HepG2 (cell line): Measurements from ENCODE around the gene MYH9. TPM values are rescaled to one million over a fixed set of nuclear protein-coding genes. Genes with fewer than 3 reads are reported as not detected.
A peak's percentile ranks its signal among the peaks of the same experiment; 100 is the strongest.

ENCODE experiments used
- ATAC-seq: fragments of 200-7000 bp; cut with Tn5 transposase; 3 replicates; pipeline ENCODE4 v1.9.1; 2020; ENCODE audit warnings: mild to moderate bottlenecking, moderate library complexity
- BruUV-seq: library from RNA; stranded (reverse); fragments of 400-500 nt; replicated peaks from 2 replicates; lab custom pipeline; 2021; lab: Mats Ljungman, UMichigan
- CTCF ChIA-PET: fragments of 300-600 bp; formaldehyde crosslinking; extraction: SDS; loops from one replicate; lab custom pipeline; 2021; ENCODE audit warnings: low total read pairs, inconsistent platforms, low intra/inter-chr PET ratio; lab: Yijun Ruan, JAX
- POLR2A ChIA-PET: fragments of 350-600 bp; sonication (Branson Sonifier 250); formaldehyde crosslinking; loops from one replicate; lab custom pipeline; 2020; ENCODE audit warnings: antibody characterized with exemption, inconsistent platforms; lab: Yijun Ruan, JAX
- DNase-seq: peaks from one replicate; pipeline ENCODE4 v3.0.0-alpha.2; 2015; ENCODE audit warnings: low spot score
- FAIRE-seq: peaks from 3 replicates; lab custom pipeline; 2011; peaks lifted over from hg19 to GRCh38; lab: Jason Lieb, UNC
- H2AFZ ChIP-seq: one replicate; pipeline ENCODE4 v1.6.1; 2011; ENCODE audit warnings: low read length, inconsistent platforms
- H3K27ac ChIP-seq: fragments of 300-600 bp; 3 replicates; pipeline ENCODE4 v1.8.0; 2011; ENCODE audit warnings: mixed run types, mild to moderate bottlenecking, mixed read lengths, low read length, inconsistent platforms; ENCODE audit not compliant: insufficient read depth; ENCODE audit errors: extremely low read length
- H3K27me3 ChIP-seq, 2 experiments: fragments of 200-600 bp in 1 of 2; 2 replicates in 1 of 2; 3 replicates in 1 of 2; pipeline versions ENCODE4 v1.6.0 to v1.8.0; 2011; ENCODE audit warnings: low read length in 2 of 2, mild to moderate bottlenecking in 2 of 2, moderate library complexity in 2 of 2, inconsistent platforms in 1 of 2; ENCODE audit not compliant: insufficient read depth in 2 of 2, control insufficient read depth in 1 of 2
- H3K36me3 ChIP-seq, 2 experiments: fragments of 200-600 bp in 1 of 2; replicated peaks in 1 of 2; 2 replicates in 1 of 2; 3 replicates in 1 of 2; pipeline versions ENCODE4 v1.5.1 to v1.8.0; 2011; ENCODE audit warnings: low read length in 2 of 2, inconsistent platforms in 1 of 2; ENCODE audit not compliant: insufficient read depth in 2 of 2, control insufficient read depth in 1 of 2
- H3K4me1 ChIP-seq: 2 replicates; pipeline ENCODE4 v1.5.1; 2012; ENCODE audit warnings: low read length, inconsistent platforms; ENCODE audit not compliant: insufficient read depth
- H3K4me2 ChIP-seq: 2 replicates; pipeline ENCODE4 v1.6.0; 2011; ENCODE audit warnings: low read depth, low read length, inconsistent platforms
- H3K4me3 ChIP-seq, 3 experiments: fragments of 200-600 bp in 1 of 3; sonication (generic), shearing (Covaris generic) in 1 of 3; replicated peaks in 1 of 3; 2 replicates each; pipeline ENCODE4 v1.5.1; 2011 to 2016; ENCODE audit warnings: low read length in 3 of 3, inconsistent platforms in 2 of 3, low read depth in 2 of 3, mild to moderate bottlenecking in 2 of 3, control low read depth in 1 of 3, mixed read lengths in 1 of 3; ENCODE audit not compliant: insufficient read depth in 1 of 3
- H3K79me2 ChIP-seq: one replicate; pipeline ENCODE4 v1.6.1; 2011; ENCODE audit warnings: low read length, inconsistent platforms; ENCODE audit not compliant: insufficient read depth
- H3K9ac ChIP-seq: 2 replicates; pipeline ENCODE4 v1.6.0; 2011; ENCODE audit warnings: mild to moderate bottlenecking, low read depth, low read length, inconsistent platforms; ENCODE audit not compliant: insufficient read depth
- H3K9me3 ChIP-seq: 2 replicates; pipeline ENCODE4 v1.5.1; 2012; ENCODE audit warnings: mild to moderate bottlenecking, low read length
- H4K20me1 ChIP-seq: 2 replicates; pipeline ENCODE4 v1.6.0; 2011; ENCODE audit warnings: inconsistent platforms, mild to moderate bottlenecking, low read length, moderate library complexity; ENCODE audit not compliant: insufficient read depth
- ARID2 ChIP-seq: sonication (generic); formaldehyde crosslinking; IDR thresholded peaks from 2 replicates; pipeline ENCODE4 v1.8.1; 2022; ENCODE audit warnings: mild to moderate bottlenecking, missing genetic modification reagents, borderline replicate concordance
- DPF2 ChIP-seq: sonication (generic); formaldehyde crosslinking; IDR thresholded peaks from 2 replicates; pipeline ENCODE4 v1.4.0; 2020; ENCODE audit warnings: mild to moderate bottlenecking, low read depth, missing genetic modification reagents, borderline replicate concordance
- GPN1 ChIP-seq: sonication (generic); formaldehyde crosslinking; IDR thresholded peaks from 2 replicates; pipeline ENCODE4 v1.5.1; 2020; ENCODE audit warnings: missing genetic modification reagents, borderline replicate concordance
- NR2F1 ChIP-seq, 2 experiments: fragments of 450-650 bp in 1 of 2; formaldehyde crosslinking in 1 of 2; IDR thresholded peaks; 2 replicates each; pipeline versions ENCODE4 v1.5.0 to v1.6.1; 2016 to 2020; ENCODE audit warnings: mild to moderate bottlenecking in 1 of 2, missing compliant biosample characterization in 1 of 2, missing genetic modification reagents in 1 of 2, moderate library complexity in 1 of 2
- SMC3 ChIP-seq: IDR thresholded peaks from 2 replicates; pipeline ENCODE4 v1.6.1; 2011; ENCODE audit warnings: low read length, improper control_type of control experiment
- STAT5B ChIP-seq: sonication (generic); formaldehyde crosslinking; IDR thresholded peaks from 2 replicates; pipeline ENCODE4 v1.4.0; 2020; ENCODE audit warnings: missing genetic modification reagents
- TEAD3 ChIP-seq: optimal IDR thresholded peaks from 2 replicates; pipeline ENCODE3; 2016; ENCODE audit warnings: borderline replicate concordance
- TMF1 ChIP-seq: sonication (generic); formaldehyde crosslinking; IDR thresholded peaks from 2 replicates; pipeline ENCODE4 v1.8.1; 2022; ENCODE audit warnings: low read depth, missing genetic modification reagents
- ZNF138 ChIP-seq: sonication (generic); formaldehyde crosslinking; IDR thresholded peaks from 2 replicates; pipeline ENCODE4 v1.5.0; 2020; ENCODE audit warnings: mild to moderate bottlenecking, low read depth, missing genetic modification reagents
- ZNF687 ChIP-seq: sonication (generic); formaldehyde crosslinking; IDR thresholded peaks from 2 replicates; pipeline ENCODE4 v1.5.1; 2020; ENCODE audit warnings: mild to moderate bottlenecking, missing genetic modification reagents, moderate library complexity
- ZNF781 ChIP-seq: sonication (generic); formaldehyde crosslinking; IDR thresholded peaks from 2 replicates; pipeline ENCODE4 v1.5.1; 2020; ENCODE audit warnings: borderline replicate concordance, mild to moderate bottlenecking, missing genetic modification reagents; ENCODE audit errors: not compliant biosample characterization
- ZSCAN5A ChIP-seq: sonication (generic); formaldehyde crosslinking; IDR thresholded peaks from 2 replicates; pipeline ENCODE4 v1.8.0; 2022; ENCODE audit warnings: mild to moderate bottlenecking, missing genetic modification reagents, borderline replicate concordance
- WGBS: methylation state at CpG from one replicate; pipeline ENCODE4 v1.1.6; 2017; ENCODE audit warnings: low lambda C conversion rate; 5-methylcytosine and 5-hydroxymethylcytosine counted together
- in situ Hi-C: cut with HindIII; loops from 2 replicates; pipeline ENCODE4 v1.10.0; 2017; ENCODE audit warnings: low pct_unique_long_range_greater_than_20kb; ENCODE audit not compliant: extremely low pct_ligation_motif_present
- intact Hi-C: fragments of 100-400 bp; cut with micrococcal nuclease; formaldehyde crosslinking; loops from one replicate; pipeline ENCODE4 v1.10.0; 2022; ENCODE audit not compliant: unreplicated experiment
- polyA plus RNA-seq, 8 experiments: library from polyadenylated mRNA; depleted of rRNA in 3 of 8; stranded (reverse) in 7 of 8; unstranded in 1 of 8; fragments of >200 nt; fragmentation: Illumina TruSeq in 4 of 8; extraction: Trizol in 4 of 8; gene quantifications; 2 replicates each; pipeline versions ENCODE4 v1.2.1 to v1.2.3, GENCODE V29; 2011 to 2016; ENCODE audit warnings: low read depth in 4 of 8, missing spikeins in 1 of 8, mixed read lengths in 1 of 8; ENCODE audit not compliant: insufficient read depth in 1 of 8
- total RNA-seq, 5 experiments: library from RNA; depleted of rRNA; stranded (reverse); fragments of >200 nt; fragmentation: Illumina TruSeq; extraction: Trizol; gene quantifications; 2 replicates each; pipeline ENCODE4 v1.2.3, GENCODE V29; 2016; ENCODE audit warnings: low read depth in 1 of 5
- TF ChIP-seq, protein P1 (sequence below): sonication (generic); formaldehyde crosslinking; IDR thresholded peaks from 2 replicates; pipeline ENCODE4 v1.8.0; 2022; ENCODE audit warnings: low read depth, missing genetic modification reagents
- TF ChIP-seq, protein P2 (sequence below): sonication (generic); formaldehyde crosslinking; IDR thresholded peaks from 2 replicates; pipeline ENCODE4 v1.5.0; 2020; ENCODE audit warnings: mild to moderate bottlenecking, missing genetic modification reagents

MYH9 gene
- total and polyA plus RNA-seq, 2 of the 13 experiments (the other 11 are each of a cell fraction or from before 2014, with no cell fraction given), result 50.7 to 98.5 TPM

DNA sequence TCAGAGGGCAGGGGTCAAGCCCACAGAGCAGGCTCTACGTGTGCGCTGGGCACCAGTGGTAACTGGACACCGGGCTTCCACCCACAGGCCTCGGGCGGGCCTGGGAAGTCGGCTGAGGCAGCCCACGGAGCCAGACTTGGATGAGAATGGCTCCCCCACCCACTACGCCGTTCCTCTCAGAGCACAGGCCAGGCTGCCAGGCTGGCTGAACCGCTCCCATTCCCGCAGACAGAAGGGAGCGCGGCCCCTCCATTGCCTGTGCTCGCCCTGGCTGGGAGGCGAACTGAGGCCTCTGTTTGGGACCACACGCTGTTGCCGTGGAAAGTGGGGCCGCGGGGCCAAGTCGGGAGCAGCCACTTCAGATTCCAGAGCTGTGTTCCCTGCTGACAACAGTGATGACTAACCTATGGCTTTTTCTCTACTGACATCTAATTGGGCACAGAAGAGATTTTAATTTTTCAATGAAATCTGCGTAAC lies 63.9 kb downstream of the MYH9 start:
- no TSS peak for BruUV-seq
- CTCF ChIA-PET, result no interaction called here
- WGBS, result 95% methylated on average over 19 of the region's 21 CpGs
- TF ChIP-seq ZSCAN5A (CRISPR knock-in tag) (no peak), ARID2 (no peak), NR2F1 (CRISPR knock-in tag; IDR thresholded peaks at IDR 0.05) (no peak), ZNF781 (CRISPR knock-in tag) (no peak), DPF2 (CRISPR knock-in tag) (no peak), GPN1 (CRISPR knock-in tag) (no peak), TMF1 (no peak), ZNF687 (CRISPR knock-in tag) (0 out of 2 replicates have a peak, but pooled peaks have one; percentile 22), SMC3 (no peak), TEAD3 (no peak), STAT5B (CRISPR knock-in tag) (no peak), ZNF138 (CRISPR knock-in tag) (no peak)
- TF ChIP-seq, protein P1, sequence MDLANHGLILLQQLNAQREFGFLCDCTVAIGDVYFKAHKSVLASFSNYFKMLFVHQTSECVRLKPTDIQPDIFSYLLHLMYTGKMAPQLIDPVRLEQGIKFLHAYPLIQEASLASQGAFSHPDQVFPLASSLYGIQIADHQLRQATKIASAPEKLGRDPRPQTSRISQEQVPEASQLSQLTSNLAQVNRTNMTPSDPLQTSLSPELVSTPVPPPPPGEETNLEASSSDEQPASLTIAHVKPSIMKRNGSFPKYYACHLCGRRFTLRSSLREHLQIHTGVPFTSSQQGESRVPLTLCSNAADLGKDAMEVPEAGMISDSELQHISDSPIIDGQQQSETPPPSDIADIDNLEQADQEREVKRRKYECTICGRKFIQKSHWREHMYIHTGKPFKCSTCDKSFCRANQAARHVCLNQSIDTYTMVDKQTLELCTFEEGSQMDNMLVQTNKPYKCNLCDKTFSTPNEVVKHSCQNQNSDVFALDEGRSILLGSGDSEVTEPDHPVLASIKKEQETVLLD (CRISPR knock-in tag), result no peak
- TF ChIP-seq, protein P2, sequence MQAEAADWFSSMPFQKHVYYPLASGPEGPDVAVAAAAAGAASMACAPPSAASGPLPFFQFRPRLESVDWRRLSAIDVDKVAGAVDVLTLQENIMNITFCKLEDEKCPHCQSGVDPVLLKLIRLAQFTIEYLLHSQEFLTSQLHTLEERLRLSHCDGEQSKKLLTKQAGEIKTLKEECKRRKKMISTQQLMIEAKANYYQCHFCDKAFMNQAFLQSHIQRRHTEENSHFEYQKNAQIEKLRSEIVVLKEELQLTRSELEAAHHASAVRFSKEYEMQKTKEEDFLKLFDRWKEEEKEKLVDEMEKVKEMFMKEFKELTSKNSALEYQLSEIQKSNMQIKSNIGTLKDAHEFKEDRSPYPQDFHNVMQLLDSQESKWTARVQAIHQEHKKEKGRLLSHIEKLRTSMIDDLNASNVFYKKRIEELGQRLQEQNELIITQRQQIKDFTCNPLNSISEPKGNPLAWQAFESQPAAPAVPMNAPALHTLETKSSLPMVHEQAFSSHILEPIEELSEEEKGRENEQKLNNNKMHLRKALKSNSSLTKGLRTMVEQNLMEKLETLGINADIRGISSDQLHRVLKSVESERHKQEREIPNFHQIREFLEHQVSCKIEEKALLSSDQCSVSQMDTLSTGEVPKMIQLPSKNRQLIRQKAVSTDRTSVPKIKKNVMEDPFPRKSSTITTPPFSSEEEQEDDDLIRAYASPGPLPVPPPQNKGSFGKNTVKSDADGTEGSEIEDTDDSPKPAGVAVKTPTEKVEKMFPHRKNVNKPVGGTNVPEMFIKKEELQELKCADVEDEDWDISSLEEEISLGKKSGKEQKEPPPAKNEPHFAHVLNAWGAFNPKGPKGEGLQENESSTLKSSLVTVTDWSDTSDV, result no peak

More for the DNA sequence above, 63.9 kb downstream of the MYH9 start:
- no peaks in the 10 kb centered on the region for H3K27me3 ChIP-seq
- intact Hi-C loops, result no loop called here
- FAIRE-seq, result no peak
- peaks cover 62 to 99% of the 10 kb centered on the region in 2 experiments for H3K36me3 ChIP-seq
- ATAC-seq, result no peak
- in situ Hi-C loops, result no loop called here
- H3K4me1 ChIP-seq, result peaks cover 22% of the 10 kb centered on the region
- no peak overlapping the region for H3K4me3 ChIP-seq
- H3K4me2 ChIP-seq, result no peak overlapping the region
- DNase-seq, result no peak
- no peak overlapping the region for H3K9ac ChIP-seq
- peaks cover 13% of the 10 kb centered on the region for H3K79me2 ChIP-seq
- no peaks in the 10 kb centered on the region for H3K9me3 ChIP-seq
- H4K20me1 ChIP-seq, result no peaks in the 10 kb centered on the region
- POLR2A ChIA-PET, result interaction anchor here (0.7 kb wide), 1 partner anchor 28 kb away, joined by 3 read pairs; no protein-coding TSS in a partner anchor
- H2AFZ ChIP-seq, result no peak overlapping the region
- no peak overlapping the region for H3K27ac ChIP-seq
